Stomach (tissue), 4 donors: ENCODE data around the gene GBP1.

Experiments
- CTCF ChIP-seq, 7 experiments: fragments of 450-650 bp in 4 of 7; fragments of 200-600 bp in 3 of 7; sonication (generic) in 3 of 7; IDR thresholded peaks; one replicate each; pipeline ENCODE4 v1.5.1; 2016 to 2019; ENCODE audit warnings: antibody characterized with exemption in 7 of 7, control low read depth in 2 of 7, mild to moderate bottlenecking in 1 of 7
- EP300 ChIP-seq: sonication (generic); formaldehyde crosslinking; IDR thresholded peaks from one replicate; pipeline ENCODE4 v1.6.1; 2017; ENCODE audit warnings: antibody characterized with exemption
- POLR2A ChIP-seq, 4 donors: fragments of 450-650 bp; IDR thresholded peaks; one replicate each; pipeline ENCODE4 v1.6.1; 2016; ENCODE audit warnings: antibody characterized with exemption in 4 of 4, control low read depth in 2 of 4, mild to moderate bottlenecking in 1 of 4, moderate library complexity in 1 of 4
- POLR2AphosphoS5 ChIP-seq, 3 donors: sonication (generic); formaldehyde crosslinking; IDR thresholded peaks; one replicate each; pipeline ENCODE4 v1.6.1; 2016; ENCODE audit warnings: antibody characterized with exemption in 3 of 3

- TF ChIP-seq POLR2AphosphoS5 (IDR thresholded peaks at IDR 0.05) = no peak
- no peak for TF ChIP-seq CTCF (IDR thresholded peaks at IDR 0.05)
- no peak for TF ChIP-seq POLR2A (IDR thresholded peaks at IDR 0.05)
- no peak for TF ChIP-seq EP300
These were observed 1.9 kb downstream of the GBP1 start for GRCh38 chr1:89063094-89063493.
